ENCODE data around the gene WWOX. TPM values are rescaled to one million over a fixed set of nuclear protein-coding genes. Genes with fewer than 3 reads are reported as not detected.

WWOX gene
- total RNA-seq, 2 donors from 2014 or later: 30.0 to 35.4 TPM

DNA sequence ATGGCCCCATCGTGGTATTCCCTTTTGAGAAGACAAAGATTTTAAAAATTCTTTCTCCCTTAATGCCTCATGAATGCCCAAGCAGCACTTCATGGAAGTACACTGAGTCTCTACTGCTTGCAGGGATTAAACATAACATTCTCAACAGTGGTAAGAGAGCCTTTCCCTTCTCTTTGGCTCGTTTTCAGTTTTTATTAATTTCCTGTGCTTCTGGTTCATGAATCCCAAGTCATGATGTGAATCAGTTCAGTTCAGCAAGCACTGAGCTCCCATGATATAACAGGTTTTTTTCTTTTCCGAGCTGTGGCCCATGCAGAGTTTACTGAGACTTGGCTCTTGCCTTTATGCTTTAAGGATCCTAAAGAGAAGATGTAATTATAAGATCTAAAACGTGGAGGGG, 175.3 kb downstream of the WWOX start:
- peaks cover 5% of the 10 kb centered on the region for H3K4me1 ChIP-seq (ENCODE audit: control insufficient read depth, insufficient read depth, low read length)
- no peaks in the 10 kb centered on the region for H3K36me3 ChIP-seq (ENCODE audit: control insufficient read depth, insufficient read depth, low read length)
- no peaks in the 10 kb centered on the region for H3K9me3 ChIP-seq (ENCODE audit: control insufficient read depth, low read length)
- Mint-ChIP-seq H3K27me3 (ENCODE audit: insufficient read depth) (peaks cover 18% of the 10 kb centered on the region), H3K4me1 (no peaks in the 10 kb centered on the region), H3K27ac (no peak overlapping the region), H3K36me3 (ENCODE audit: low read depth) (peaks cover 2% of the 10 kb centered on the region), H3K9me3 (no peaks in the 10 kb centered on the region), H3K4me3 (no peak overlapping the region)
- H3K27ac ChIP-seq (ENCODE audit: low read depth, low read length): no peak overlapping the region
- no peak overlapping the region for H3K4me3 ChIP-seq (ENCODE audit: low read length)
- H3K27me3 ChIP-seq (ENCODE audit: control insufficient read depth, insufficient read depth, low read length, poor library complexity, severe bottlenecking): peaks cover 15% of the 10 kb centered on the region
- H3K9ac ChIP-seq (ENCODE audit: extremely low read depth, low read length, poor library complexity, severe bottlenecking): no peak overlapping the region
- no peak for TF ChIP-seq CTCF (conservative IDR thresholded peaks at IDR 0.05)
- no peak for DNase-seq
- WGBS, 2 experiments (ENCODE audit: insufficient coverage in 1 of 2, insufficient read length in 1 of 2): 60 to 90% methylated on average over 1 to 4 of the region's 4 CpGs

GRCh38 chr16:78275420-78275819, 176.0 kb downstream of the WWOX start:
- peak; percentile 50 for DNase-seq
- Histone ChIP-seq H3K9ac (ENCODE audit: extremely low read depth, low read length, poor library complexity, severe bottlenecking) (no peak overlapping the region), H3K9me3 (ENCODE audit: control insufficient read depth, low read length) (no peaks in the 10 kb centered on the region), H3K27me3 (ENCODE audit: control insufficient read depth, insufficient read depth, low read length, poor library complexity, severe bottlenecking) (peaks cover 15% of the 10 kb centered on the region), H3K27ac (ENCODE audit: low read depth, low read length) (no peak overlapping the region), H3K4me1 (ENCODE audit: control insufficient read depth, insufficient read depth, low read length) (peaks cover 5% of the 10 kb centered on the region), H3K36me3 (ENCODE audit: control insufficient read depth, insufficient read depth, low read length) (no peaks in the 10 kb centered on the region), H3K4me3 (ENCODE audit: low read length) (no peak overlapping the region)
- no peaks in the 10 kb centered on the region for H3K4me1 Mint-ChIP-seq
- H3K27me3 Mint-ChIP-seq (ENCODE audit: insufficient read depth): peaks cover 18% of the 10 kb centered on the region
- TF ChIP-seq CTCF (conservative IDR thresholded peaks at IDR 0.05): no peak
- H3K36me3 Mint-ChIP-seq (ENCODE audit: low read depth): peaks cover 2% of the 10 kb centered on the region
- H3K9me3 Mint-ChIP-seq: no peaks in the 10 kb centered on the region
- H3K27ac Mint-ChIP-seq: no peak overlapping the region
- 78 to 88% methylated on average over 1 to 5 of the region's 5 CpGs for WGBS, 2 experiments (ENCODE audit: insufficient coverage in 1 of 2, insufficient read length in 1 of 2)
- no peak overlapping the region for H3K4me3 Mint-ChIP-seq

- H3K9me3 Mint-ChIP-seq: no peaks in the 10 kb centered on the region
- H3K9ac ChIP-seq (ENCODE audit: extremely low read depth, low read length, poor library complexity, severe bottlenecking): no peak overlapping the region
- peak overlapping the region; percentile 17 for H3K4me3 ChIP-seq (ENCODE audit: low read length)
- no peak overlapping the region for H3K4me3 Mint-ChIP-seq
- H3K36me3 ChIP-seq (ENCODE audit: control insufficient read depth, insufficient read depth, low read length): no peaks in the 10 kb centered on the region
- peak; percentile 81 for DNase-seq
- H3K27ac ChIP-seq (ENCODE audit: low read depth, low read length): peak overlapping the region; percentile 9
- peaks cover 5% of the 10 kb centered on the region for H3K4me1 ChIP-seq (ENCODE audit: control insufficient read depth, insufficient read depth, low read length)
- H3K9me3 ChIP-seq (ENCODE audit: control insufficient read depth, low read length): no peaks in the 10 kb centered on the region
- H3K36me3 Mint-ChIP-seq (ENCODE audit: low read depth): peaks cover 2% of the 10 kb centered on the region
- no peak overlapping the region for H3K27ac Mint-ChIP-seq
- H3K27me3 ChIP-seq (ENCODE audit: control insufficient read depth, insufficient read depth, low read length, poor library complexity, severe bottlenecking): peaks cover 15% of the 10 kb centered on the region
- no peaks in the 10 kb centered on the region for H3K4me1 Mint-ChIP-seq
- peaks cover 18% of the 10 kb centered on the region for H3K27me3 Mint-ChIP-seq (ENCODE audit: insufficient read depth)
- WGBS, 2 experiments (ENCODE audit: insufficient coverage in 1 of 2, insufficient read length in 1 of 2): 35 to 47% methylated on average over 9 to 12 of the region's 12 CpGs
- TF ChIP-seq CTCF (conservative IDR thresholded peaks at IDR 0.05): no peak
Observed at GRCh38 chr16:78277321-78278055, 178.0 kb downstream of the WWOX start.

All from endodermal cell (in vitro differentiated cells).